Measurements from ENCODE around the gene HOXA9. TPM values are rescaled to one million over a fixed set of nuclear protein-coding genes. Genes with fewer than 3 reads are reported as not detected.
A peak's percentile ranks its signal among the peaks of the same experiment; 100 is the strongest.

HOXA9 gene
- polyA plus RNA-seq, 2 of the 4 experiments (the other 2 are of a cell fraction), result 1.4 TPM

DNA sequence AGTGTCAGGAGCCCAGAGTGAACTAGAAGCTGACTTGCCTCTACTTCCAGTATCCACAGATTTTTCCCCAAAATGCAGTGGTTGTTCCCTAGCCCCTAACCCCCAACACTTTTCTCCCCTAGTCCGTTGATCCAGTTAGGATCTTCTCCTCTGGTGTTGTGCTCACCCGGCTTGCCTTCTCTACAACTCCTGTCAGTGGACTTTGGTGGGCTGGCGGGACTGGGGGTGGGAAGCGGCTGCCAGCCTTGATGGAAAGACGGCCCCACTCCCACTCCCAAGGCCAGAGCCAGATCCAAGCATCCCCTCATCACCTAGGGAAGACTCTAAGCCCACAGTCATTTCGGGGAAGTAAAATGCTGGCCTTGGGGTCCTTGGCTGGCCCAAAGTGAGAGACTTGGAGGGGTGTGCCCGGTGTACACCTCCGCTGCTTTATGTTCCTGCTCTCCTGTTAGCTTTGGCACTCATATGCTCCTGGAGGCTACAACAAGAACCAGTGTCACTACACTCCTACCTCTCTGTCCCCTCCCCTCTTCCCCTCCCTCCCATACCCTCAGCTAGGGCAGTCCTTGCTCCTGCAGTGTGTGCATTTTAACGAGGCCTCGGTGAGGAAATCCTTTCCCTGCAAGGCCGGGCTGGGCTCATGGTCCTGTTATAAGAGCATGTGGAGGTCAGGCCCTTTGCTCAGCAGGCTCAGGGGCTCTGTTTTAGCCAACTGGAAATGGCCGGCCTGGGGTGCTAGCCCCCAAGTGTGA lies 9.7 kb upstream of the HOXA9 start:
- CTCF ChIA-PET, result interaction anchor here (1.3 to 6.1 kb wide), 5 partner anchors 11 to 26 kb away, joined by 3 to 47 read pairs (median 7); no protein-coding TSS in a partner anchor

DNA sequence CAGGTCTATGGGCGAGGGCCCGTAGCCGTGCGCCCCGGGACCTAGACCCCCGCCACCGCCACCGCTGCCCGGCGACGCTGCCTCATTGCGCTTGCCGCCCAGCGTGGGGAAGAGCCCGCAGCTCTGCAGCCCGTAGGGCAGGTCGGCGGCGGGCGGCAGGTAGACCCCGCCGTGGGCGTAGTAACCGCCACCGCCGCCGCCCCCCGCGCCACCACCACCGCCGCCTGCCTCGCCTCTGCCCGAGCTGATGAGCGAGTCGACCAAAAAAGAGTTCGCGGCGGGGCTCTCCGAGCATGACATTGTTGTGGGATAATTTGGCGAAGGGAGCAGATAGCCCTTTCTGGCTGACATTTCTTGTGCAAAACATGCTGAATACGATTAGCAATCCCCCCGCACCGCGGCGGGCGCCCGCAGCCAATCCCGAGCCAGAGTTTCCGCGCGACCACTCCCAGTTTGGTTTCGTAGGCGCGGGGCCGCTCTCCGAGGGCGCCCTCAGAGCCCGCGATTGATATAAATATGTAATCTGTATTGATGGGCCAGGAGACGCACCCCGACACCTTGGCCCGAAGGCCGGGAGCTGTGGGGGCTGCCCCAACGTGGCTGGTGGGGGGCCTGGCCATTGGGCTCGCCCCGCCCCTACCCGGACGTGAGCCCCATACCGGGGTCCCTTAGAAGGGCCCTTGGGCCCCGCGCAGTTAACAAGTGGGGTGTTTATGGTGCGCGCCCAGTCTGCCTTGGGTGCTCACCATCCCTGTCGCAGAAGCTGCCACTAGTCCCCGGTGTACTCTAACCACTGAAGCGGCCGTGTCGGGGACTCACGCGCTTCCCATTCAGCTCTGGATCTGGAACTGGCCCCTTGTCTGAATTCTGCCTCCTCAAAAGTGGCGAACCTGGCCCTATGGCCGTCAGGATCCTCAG lies 8.9 kb upstream of the HOXA9 start, which contains the start of gene HOXA10:
Gene HOXA10, minus strand, starts transcription at position 365 of the 918 bp plus-strand sequence. Its CDS starts 14 bp downstream, at position 351.
- H3K27ac ChIP-seq, result peak within 1 kb of the TSS; percentile 88 to 90
- no peak for FAIRE-seq
- TF ChIP-seq TP53 (CRISPR knock-in tag; IDR thresholded peaks at IDR 0.05) (no peak), FOSB (CRISPR knock-in tag; IDR thresholded peaks at IDR 0.05) (no peak), BHLHE40 (IDR thresholded peaks at IDR 0.05; ENCODE audit: low read depth, low read length) (no peak), JUN (IDR thresholded peaks at IDR 0.05) (no peak), JUNB (IDR thresholded peaks at IDR 0.05) (no peak), HOXB5 (CRISPR knock-in tag; IDR thresholded peaks at IDR 0.05) (no peak), EHF (CRISPR knock-in tag; IDR thresholded peaks at IDR 0.05) (no peak), ZNF302 (CRISPR knock-in tag; IDR thresholded peaks at IDR 0.05) (no peak)
- TF ChIP-seq, protein P1, sequence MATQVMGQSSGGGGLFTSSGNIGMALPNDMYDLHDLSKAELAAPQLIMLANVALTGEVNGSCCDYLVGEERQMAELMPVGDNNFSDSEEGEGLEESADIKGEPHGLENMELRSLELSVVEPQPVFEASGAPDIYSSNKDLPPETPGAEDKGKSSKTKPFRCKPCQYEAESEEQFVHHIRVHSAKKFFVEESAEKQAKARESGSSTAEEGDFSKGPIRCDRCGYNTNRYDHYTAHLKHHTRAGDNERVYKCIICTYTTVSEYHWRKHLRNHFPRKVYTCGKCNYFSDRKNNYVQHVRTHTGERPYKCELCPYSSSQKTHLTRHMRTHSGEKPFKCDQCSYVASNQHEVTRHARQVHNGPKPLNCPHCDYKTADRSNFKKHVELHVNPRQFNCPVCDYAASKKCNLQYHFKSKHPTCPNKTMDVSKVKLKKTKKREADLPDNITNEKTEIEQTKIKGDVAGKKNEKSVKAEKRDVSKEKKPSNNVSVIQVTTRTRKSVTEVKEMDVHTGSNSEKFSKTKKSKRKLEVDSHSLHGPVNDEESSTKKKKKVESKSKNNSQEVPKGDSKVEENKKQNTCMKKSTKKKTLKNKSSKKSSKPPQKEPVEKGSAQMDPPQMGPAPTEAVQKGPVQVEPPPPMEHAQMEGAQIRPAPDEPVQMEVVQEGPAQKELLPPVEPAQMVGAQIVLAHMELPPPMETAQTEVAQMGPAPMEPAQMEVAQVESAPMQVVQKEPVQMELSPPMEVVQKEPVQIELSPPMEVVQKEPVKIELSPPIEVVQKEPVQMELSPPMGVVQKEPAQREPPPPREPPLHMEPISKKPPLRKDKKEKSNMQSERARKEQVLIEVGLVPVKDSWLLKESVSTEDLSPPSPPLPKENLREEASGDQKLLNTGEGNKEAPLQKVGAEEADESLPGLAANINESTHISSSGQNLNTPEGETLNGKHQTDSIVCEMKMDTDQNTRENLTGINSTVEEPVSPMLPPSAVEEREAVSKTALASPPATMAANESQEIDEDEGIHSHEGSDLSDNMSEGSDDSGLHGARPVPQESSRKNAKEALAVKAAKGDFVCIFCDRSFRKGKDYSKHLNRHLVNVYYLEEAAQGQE (IDR thresholded peaks at IDR 0.05), result no peak
- TF ChIP-seq, protein P2, sequence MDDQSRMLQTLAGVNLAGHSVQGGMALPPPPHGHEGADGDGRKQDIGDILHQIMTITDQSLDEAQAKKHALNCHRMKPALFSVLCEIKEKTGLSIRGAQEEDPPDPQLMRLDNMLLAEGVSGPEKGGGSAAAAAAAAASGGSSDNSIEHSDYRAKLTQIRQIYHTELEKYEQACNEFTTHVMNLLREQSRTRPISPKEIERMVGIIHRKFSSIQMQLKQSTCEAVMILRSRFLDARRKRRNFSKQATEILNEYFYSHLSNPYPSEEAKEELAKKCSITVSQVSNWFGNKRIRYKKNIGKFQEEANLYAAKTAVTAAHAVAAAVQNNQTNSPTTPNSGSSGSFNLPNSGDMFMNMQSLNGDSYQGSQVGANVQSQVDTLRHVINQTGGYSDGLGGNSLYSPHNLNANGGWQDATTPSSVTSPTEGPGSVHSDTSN (IDR thresholded peaks at IDR 0.05), result no peak
- no peak for DNase-seq (ENCODE audit: low read depth in 1 of 2, low spot score in 1 of 2)
- WGBS (ENCODE audit: missing lambda C conversion rate), result 93% methylated on average over 70 of the region's 82 CpGs
- POLR2A ChIA-PET, result interaction anchor here (0.6 kb wide), 1 partner anchor 747 kb away, joined by 3 read pairs; no protein-coding TSS in a partner anchor
- peak within 1 kb of the TSS; percentile 74 for H3K4me2 ChIP-seq
- H3K4me1 ChIP-seq, result peaks cover 5% of the 10 kb centered on the region; the same call in 2 of the 3 replicates
- ATAC-seq, result no peak
- CTCF ChIA-PET, result interaction anchor here (1.6 to 6.1 kb wide), 3 partner anchors 12 to 21 kb away, joined by 3 to 47 read pairs (median 4); no protein-coding TSS in a partner anchor
- H3K9me3 ChIP-seq, result no peaks in the 10 kb centered on the region
- H3K4me3 ChIP-seq, result peak within 1 kb of the TSS; percentile 54

More for the DNA sequence above, 9.7 kb upstream of the HOXA9 start:
- 83% methylated on average over 12 of the region's 12 CpGs for WGBS (ENCODE audit: missing lambda C conversion rate)
- Histone ChIP-seq H3K9me3 (no peaks in the 10 kb centered on the region), H3K27ac (no peak overlapping the region), H3K4me3 (no peak overlapping the region), H3K4me1 (peaks cover 9% of the 10 kb centered on the region), H3K4me2 (no peak overlapping the region)
- FAIRE-seq (no peak), DNase-seq (ENCODE audit: low read depth in 1 of 2, low spot score in 1 of 2) (no peak), ATAC-seq (no peak)
- TF ChIP-seq, protein P3, sequence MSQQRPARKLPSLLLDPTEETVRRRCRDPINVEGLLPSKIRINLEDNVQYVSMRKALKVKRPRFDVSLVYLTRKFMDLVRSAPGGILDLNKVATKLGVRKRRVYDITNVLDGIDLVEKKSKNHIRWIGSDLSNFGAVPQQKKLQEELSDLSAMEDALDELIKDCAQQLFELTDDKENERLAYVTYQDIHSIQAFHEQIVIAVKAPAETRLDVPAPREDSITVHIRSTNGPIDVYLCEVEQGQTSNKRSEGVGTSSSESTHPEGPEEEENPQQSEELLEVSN (IDR thresholded peaks at IDR 0.05; ENCODE audit: borderline replicate concordance, low read depth), result no peak
- TF ChIP-seq MAFK (IDR thresholded peaks at IDR 0.05; ENCODE audit: partially characterized antibody), result no peak
- no peak for TF ChIP-seq NPAS2 (CRISPR knock-in tag; IDR thresholded peaks at IDR 0.05; ENCODE audit: borderline replicate concordance)
- TF ChIP-seq, protein P2 (IDR thresholded peaks at IDR 0.05), result no peak
- TF ChIP-seq MAZ (IDR thresholded peaks at IDR 0.05; ENCODE audit: borderline replicate concordance, low read depth, low read length), result no peak
- TF ChIP-seq EHF (CRISPR knock-in tag; IDR thresholded peaks at IDR 0.05), result no peak
- no peak for TF ChIP-seq KDM1A (IDR thresholded peaks at IDR 0.05; ENCODE audit: low read depth)
- TF ChIP-seq, protein P4, sequence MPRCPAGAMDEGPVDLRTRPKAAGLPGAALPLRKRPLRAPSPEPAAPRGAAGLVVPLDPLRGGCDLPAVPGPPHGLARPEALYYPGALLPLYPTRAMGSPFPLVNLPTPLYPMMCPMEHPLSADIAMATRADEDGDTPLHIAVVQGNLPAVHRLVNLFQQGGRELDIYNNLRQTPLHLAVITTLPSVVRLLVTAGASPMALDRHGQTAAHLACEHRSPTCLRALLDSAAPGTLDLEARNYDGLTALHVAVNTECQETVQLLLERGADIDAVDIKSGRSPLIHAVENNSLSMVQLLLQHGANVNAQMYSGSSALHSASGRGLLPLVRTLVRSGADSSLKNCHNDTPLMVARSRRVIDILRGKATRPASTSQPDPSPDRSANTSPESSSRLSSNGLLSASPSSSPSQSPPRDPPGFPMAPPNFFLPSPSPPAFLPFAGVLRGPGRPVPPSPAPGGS (IDR thresholded peaks at IDR 0.05), result no peak
- TF ChIP-seq HOXB5 (CRISPR knock-in tag; IDR thresholded peaks at IDR 0.05), result no peak
- no peak for TF ChIP-seq NFE2L2 (conservative IDR thresholded peaks at IDR 0.05; ENCODE audit: low read length)
- TF ChIP-seq, protein P5, sequence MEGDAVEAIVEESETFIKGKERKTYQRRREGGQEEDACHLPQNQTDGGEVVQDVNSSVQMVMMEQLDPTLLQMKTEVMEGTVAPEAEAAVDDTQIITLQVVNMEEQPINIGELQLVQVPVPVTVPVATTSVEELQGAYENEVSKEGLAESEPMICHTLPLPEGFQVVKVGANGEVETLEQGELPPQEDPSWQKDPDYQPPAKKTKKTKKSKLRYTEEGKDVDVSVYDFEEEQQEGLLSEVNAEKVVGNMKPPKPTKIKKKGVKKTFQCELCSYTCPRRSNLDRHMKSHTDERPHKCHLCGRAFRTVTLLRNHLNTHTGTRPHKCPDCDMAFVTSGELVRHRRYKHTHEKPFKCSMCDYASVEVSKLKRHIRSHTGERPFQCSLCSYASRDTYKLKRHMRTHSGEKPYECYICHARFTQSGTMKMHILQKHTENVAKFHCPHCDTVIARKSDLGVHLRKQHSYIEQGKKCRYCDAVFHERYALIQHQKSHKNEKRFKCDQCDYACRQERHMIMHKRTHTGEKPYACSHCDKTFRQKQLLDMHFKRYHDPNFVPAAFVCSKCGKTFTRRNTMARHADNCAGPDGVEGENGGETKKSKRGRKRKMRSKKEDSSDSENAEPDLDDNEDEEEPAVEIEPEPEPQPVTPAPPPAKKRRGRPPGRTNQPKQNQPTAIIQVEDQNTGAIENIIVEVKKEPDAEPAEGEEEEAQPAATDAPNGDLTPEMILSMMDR (IDR thresholded peaks at IDR 0.05), result no peak
- TF ChIP-seq TP53 (CRISPR knock-in tag; IDR thresholded peaks at IDR 0.05), result no peak
- TF ChIP-seq, protein P6, sequence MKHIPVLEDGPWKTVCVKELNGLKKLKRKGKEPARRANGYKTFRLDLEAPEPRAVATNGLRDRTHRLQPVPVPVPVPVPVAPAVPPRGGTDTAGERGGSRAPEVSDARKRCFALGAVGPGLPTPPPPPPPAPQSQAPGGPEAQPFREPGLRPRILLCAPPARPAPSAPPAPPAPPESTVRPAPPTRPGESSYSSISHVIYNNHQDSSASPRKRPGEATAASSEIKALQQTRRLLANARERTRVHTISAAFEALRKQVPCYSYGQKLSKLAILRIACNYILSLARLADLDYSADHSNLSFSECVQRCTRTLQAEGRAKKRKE (CRISPR knock-in tag; IDR thresholded peaks at IDR 0.05; ENCODE audit: low read depth), result no peak
- no peak for TF ChIP-seq ZSCAN20 (CRISPR knock-in tag; IDR thresholded peaks at IDR 0.05)
- no peak for TF ChIP-seq HOXA7 (CRISPR knock-in tag; IDR thresholded peaks at IDR 0.05)
- POLR2A ChIA-PET, result interaction anchor here (0.6 kb wide), 1 partner anchor 746 kb away, joined by 3 read pairs; no protein-coding TSS in a partner anchor

All from A549 (cell line).